Activated CD8-positive, alpha-beta T cell treated with anti-CD3 and anti-CD28 coated beads for 36 hours (primary cell): ENCODE measurements around the gene CYP2A6. TPM values are rescaled to one million over a fixed set of nuclear protein-coding genes. Genes with fewer than 3 reads are reported as not detected.
"Not testable (repeated sequence)": the region's sequence is repeated elsewhere in the genome, so short reads cannot be mapped to it uniquely, and the experiment has no call there.

Experiments
- ATAC-seq: fragments of 200-7000 bp; cut with Tn5 transposase; one replicate; pipeline ENCODE4 v1.10.0; 2021; ENCODE audit warnings: mild to moderate bottlenecking, moderate library complexity
- CTCF ChIA-PET: fragments of 350-600 bp; sonication (Branson Sonifier 250); formaldehyde crosslinking; loops from one replicate; lab custom pipeline; 2021; ENCODE audit warnings: antibody characterized with exemption; lab: Charles Lee
- POLR2A ChIA-PET: fragments of 350-600 bp; sonication (Branson Sonifier 250); formaldehyde crosslinking; loops from one replicate; lab custom pipeline; 2021; ENCODE audit warnings: antibody characterized with exemption; lab: Charles Lee
- DNase-seq: peaks from one replicate; pipeline ENCODE4 v3.0.0-alpha.2; 2020
- H3K27ac Mint-ChIP-seq: one replicate; pipeline ENCODE4 v1.8.0; 2021; ENCODE audit warnings: mild to moderate bottlenecking, mixed read lengths
- H3K27me3 Mint-ChIP-seq: one replicate; pipeline ENCODE4 v1.8.0; 2021; ENCODE audit warnings: mixed read lengths
- H3K36me3 Mint-ChIP-seq: one replicate; pipeline ENCODE4 v1.8.0; 2021; ENCODE audit warnings: low read depth, mixed read lengths
- H3K4me1 Mint-ChIP-seq: one replicate; pipeline ENCODE4 v1.8.0; 2021; ENCODE audit warnings: low read depth, mixed read lengths
- H3K4me3 Mint-ChIP-seq: one replicate; pipeline ENCODE4 v1.8.0; 2021; ENCODE audit warnings: mild to moderate bottlenecking, moderate library complexity, mixed read lengths
- H3K9me3 Mint-ChIP-seq: one replicate; pipeline ENCODE4 v1.8.0; 2021; ENCODE audit warnings: mixed read lengths
- intact Hi-C: fragments of 100-400 bp; cut with micrococcal nuclease; formaldehyde crosslinking; loops from one replicate; pipeline ENCODE4 v1.10.0; 2022
- total RNA-seq, 2 experiments: library from RNA; stranded (reverse); gene quantifications; one replicate each; pipeline ENCODE4 v1.2.3, GENCODE V29; 2021
- TF ChIP-seq, protein P1 (sequence below): fragments of 200-600 bp; IDR thresholded peaks from one replicate; pipeline ENCODE4 v1.8.0; 2022; ENCODE audit warnings: antibody characterized with exemption, mild to moderate bottlenecking

The CYP2A6 gene
- total RNA-seq, 2 experiments from 2014 or later = 0.41 TPM; not detected in 1

DNA sequence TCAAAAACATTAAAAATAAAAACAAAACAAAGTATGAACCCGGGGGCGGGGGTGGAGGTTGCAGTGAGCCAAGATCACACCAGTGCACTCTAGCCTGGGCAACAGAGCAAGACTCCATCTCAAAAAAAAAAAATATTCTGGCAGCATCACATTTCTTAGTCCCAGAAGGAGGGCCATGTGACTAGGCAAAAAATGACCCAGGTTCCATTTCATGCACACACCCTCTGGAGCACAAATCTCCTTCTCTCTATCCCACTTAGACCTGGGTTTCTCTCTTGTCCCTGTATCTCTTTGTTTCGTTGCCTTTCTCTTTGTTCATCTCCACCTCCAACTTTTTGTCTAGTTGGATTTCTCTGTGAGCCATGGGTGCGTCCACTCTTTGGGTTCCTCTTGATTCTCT, 37.9 kb upstream of the CYP2A6 start:
- POLR2A ChIA-PET = no interaction called here
- ATAC-seq = no peak

DNA sequence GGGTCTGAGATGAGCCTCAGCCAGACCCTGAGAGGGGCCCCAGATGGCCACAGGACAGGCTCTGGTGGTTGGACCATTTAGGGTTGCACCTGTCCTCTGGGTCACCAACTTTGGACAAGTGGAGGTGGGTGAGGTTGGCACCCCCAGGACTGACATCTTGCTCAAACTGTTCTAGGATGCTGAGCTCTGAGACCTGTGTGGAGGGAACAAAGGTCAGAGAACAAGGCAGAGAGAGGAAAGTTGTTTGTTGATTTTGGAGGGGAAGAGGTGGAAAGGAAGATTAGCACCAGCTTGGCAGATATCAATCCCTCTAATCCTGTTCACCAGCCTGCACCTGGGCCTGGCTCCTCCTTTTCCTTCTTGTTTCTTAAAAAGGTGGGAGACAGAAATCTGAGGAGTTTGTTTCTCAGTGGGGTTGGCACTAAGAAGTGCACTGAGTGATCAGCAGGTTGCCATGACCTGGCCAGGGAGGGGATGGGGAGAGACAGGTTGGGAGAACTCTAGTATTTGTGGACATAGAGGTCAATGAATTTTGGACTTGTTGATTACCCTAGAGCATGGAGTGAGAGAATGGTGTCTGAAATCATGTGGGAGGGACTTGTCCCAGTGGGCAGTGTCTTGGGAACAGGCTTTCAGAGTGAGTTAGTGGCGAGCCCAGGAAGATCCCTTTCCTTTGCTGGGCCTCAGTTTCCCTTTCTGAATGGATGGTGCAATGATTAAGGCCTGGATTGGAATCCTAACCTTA, 34.1 kb upstream of the CYP2A6 start:
- ATAC-seq, H3K27ac Mint-ChIP-seq, CTCF ChIA-PET, intact Hi-C loops, POLR2A ChIA-PET, H3K9me3 Mint-ChIP-seq, H3K36me3 Mint-ChIP-seq, DNase-seq, H3K4me1 Mint-ChIP-seq, H3K4me3 Mint-ChIP-seq: not testable (repeated sequence)
- peaks cover 22% of the 10 kb centered on the region for H3K27me3 Mint-ChIP-seq

More for the DNA sequence above, 37.9 kb upstream of the CYP2A6 start:
- no peaks in the 10 kb centered on the region for H3K4me1 Mint-ChIP-seq
- H3K9me3 Mint-ChIP-seq = no peaks in the 10 kb centered on the region
- H3K27ac Mint-ChIP-seq = no peak overlapping the region
- intact Hi-C loops = no loop called here
- no peaks in the 10 kb centered on the region for H3K36me3 Mint-ChIP-seq
- no peak overlapping the region for H3K4me3 Mint-ChIP-seq
- H3K27me3 Mint-ChIP-seq = peaks cover 7% of the 10 kb centered on the region
- TF ChIP-seq, protein P1, sequence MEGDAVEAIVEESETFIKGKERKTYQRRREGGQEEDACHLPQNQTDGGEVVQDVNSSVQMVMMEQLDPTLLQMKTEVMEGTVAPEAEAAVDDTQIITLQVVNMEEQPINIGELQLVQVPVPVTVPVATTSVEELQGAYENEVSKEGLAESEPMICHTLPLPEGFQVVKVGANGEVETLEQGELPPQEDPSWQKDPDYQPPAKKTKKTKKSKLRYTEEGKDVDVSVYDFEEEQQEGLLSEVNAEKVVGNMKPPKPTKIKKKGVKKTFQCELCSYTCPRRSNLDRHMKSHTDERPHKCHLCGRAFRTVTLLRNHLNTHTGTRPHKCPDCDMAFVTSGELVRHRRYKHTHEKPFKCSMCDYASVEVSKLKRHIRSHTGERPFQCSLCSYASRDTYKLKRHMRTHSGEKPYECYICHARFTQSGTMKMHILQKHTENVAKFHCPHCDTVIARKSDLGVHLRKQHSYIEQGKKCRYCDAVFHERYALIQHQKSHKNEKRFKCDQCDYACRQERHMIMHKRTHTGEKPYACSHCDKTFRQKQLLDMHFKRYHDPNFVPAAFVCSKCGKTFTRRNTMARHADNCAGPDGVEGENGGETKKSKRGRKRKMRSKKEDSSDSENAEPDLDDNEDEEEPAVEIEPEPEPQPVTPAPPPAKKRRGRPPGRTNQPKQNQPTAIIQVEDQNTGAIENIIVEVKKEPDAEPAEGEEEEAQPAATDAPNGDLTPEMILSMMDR = no peak
- no peak for DNase-seq
- CTCF ChIA-PET = no interaction called here

DNA sequence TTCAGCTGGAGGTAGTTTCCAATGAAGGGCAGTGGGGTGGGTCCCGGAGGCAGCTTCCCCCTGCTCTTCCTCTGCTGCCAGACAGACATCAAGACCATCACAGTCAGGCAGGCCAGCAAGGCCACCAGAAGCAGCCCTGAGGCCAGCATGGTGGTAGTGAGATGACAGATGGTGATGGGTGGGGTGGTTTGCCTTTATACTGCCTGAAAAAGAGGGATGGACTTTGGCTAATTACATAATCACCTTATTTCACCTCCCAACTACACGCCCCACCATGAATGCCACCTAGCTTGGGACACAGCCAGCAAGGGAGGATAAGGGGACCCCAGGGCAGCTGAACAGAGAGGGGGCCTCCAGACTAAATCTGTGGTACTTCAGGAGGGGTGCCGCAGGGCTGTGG, 31.8 kb upstream of the CYP2A6 start, which contains the start of gene CYP2A7:
TSS of gene CYP2A7 (minus strand) at position 170 of the 400 bp plus-strand sequence. CDS start at position 149, 21 bp downstream.
- DNase-seq, intact Hi-C loops, H3K4me1 Mint-ChIP-seq, POLR2A ChIA-PET, CTCF ChIA-PET, H3K27ac Mint-ChIP-seq, ATAC-seq, H3K9me3 Mint-ChIP-seq, H3K36me3 Mint-ChIP-seq, H3K4me3 Mint-ChIP-seq: not testable (repeated sequence)
- H3K27me3 Mint-ChIP-seq = peaks cover 34% of the 10 kb centered on the region

DNA sequence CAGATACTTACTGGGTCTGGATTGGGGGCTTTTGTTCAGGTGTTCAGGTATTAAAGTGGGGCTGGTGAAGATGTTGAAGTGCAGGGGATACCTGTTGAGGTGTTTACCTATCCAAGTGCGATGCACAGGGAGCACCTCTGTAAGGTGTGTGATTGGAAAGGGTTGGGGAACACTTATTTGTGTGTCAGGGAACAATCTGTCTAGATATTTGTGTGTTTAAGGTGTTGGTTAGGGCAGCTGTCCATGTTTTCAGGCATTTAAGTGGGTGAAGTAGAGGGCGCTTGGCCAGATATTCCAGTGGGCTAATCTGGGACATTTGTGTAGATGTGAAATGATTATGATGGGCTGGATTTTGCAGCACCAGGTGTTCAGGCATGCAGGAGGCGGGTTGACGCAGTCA, 29.1 kb upstream of the CYP2A6 start:
- H3K4me1 Mint-ChIP-seq = peaks cover 14% of the 10 kb centered on the region
- H3K27me3 Mint-ChIP-seq = peaks cover 37% of the 10 kb centered on the region
- H3K4me3 Mint-ChIP-seq, H3K9me3 Mint-ChIP-seq, POLR2A ChIA-PET, H3K36me3 Mint-ChIP-seq, ATAC-seq, H3K27ac Mint-ChIP-seq, DNase-seq, CTCF ChIA-PET, intact Hi-C loops: not testable (repeated sequence)

DNA sequence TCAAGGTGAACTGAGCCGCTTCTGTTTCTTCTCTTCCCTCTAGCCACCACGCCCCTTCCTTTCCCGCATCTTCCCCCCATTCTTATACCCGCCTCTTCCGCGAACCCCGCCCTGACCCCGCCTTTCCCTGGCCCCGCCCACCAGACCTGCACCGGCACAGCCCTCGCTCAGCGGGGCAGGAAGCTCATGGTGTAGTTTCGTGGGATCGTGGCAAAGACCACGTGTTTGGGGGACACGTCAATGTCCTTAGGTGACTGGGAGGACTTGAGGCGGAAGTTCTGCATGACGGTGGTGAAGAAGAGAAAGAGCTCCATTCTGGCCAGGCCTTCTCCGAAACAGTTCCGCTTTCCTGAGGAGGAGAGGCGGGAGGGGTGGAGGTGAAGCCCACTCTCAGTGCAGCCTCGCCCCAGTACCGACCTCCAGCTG, 25.3 kb upstream of the CYP2A6 start:
- Mint-ChIP-seq H3K27me3 (peaks cover 35% of the 10 kb centered on the region), H3K4me3 (peak overlapping the region; percentile 62), H3K27ac (peak overlapping the region; percentile 60), H3K4me1 (peaks cover 14% of the 10 kb centered on the region)
- ChIA-PET POLR2A (interaction anchor here (0.6 kb wide), 1 partner anchor 542 kb away, joined by 3 read pairs; no protein-coding TSS in a partner anchor), CTCF (interaction anchor here (1.1 kb wide), 1 partner anchor 56 kb away, joined by 3 read pairs; no protein-coding TSS in a partner anchor)
- H3K9me3 Mint-ChIP-seq, intact Hi-C loops, H3K36me3 Mint-ChIP-seq: not testable (repeated sequence)
- ATAC-seq = peak; percentile 100
- peak; percentile 100 for DNase-seq

DNA sequence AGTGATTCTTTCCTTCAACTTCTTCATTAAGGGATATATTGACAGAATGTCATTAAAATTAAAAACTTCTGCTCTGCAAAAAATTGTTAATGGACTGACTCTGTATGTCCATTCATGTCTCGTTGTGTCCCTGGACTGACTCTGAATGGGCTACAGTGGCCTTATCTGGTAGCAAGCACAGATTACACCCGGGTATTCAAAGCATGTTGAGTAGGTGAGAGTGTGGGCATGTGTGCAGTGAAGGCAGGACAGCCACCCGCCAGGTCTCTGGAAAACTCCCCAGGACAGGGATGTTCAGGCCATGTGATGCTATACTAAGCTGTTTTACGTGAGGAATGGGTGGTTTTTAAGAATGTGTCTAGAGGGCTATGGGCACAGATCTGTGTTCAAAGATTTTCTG, 24.6 kb upstream of the CYP2A6 start:
- Mint-ChIP-seq H3K27ac (peak overlapping the region; percentile 60), H3K27me3 (peaks cover 33% of the 10 kb centered on the region), H3K4me3 (peak overlapping the region; percentile 62), H3K4me1 (peaks cover 14% of the 10 kb centered on the region)
- H3K9me3 Mint-ChIP-seq, intact Hi-C loops, ATAC-seq, DNase-seq, POLR2A ChIA-PET, H3K36me3 Mint-ChIP-seq: not testable (repeated sequence)
- CTCF ChIA-PET = interaction anchor here (1.1 kb wide), 1 partner anchor 56 kb away, joined by 3 read pairs; no protein-coding TSS in a partner anchor

DNA sequence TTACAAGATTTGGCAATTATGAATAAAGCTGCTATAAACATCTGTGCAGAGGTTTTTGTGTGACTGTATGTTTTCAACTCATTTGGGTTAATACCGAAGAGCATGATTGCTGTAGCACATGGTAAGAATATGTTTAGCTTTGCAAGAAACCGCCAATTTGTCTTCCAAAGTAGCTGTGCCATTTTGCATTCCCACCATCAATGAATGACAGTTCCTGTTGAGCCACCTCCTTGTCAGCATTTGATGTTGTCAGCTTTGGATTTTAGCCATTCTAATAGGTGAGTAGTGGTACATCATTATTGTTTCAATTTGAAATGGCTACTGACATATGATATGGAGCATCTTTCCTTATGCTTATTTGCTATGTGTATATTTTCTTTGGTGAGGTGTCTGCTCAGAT, 23.6 kb upstream of the CYP2A6 start:
- Mint-ChIP-seq H3K4me1 (peaks cover 14% of the 10 kb centered on the region), H3K27me3 (peaks cover 25% of the 10 kb centered on the region)
- POLR2A ChIA-PET, intact Hi-C loops, H3K27ac Mint-ChIP-seq, H3K4me3 Mint-ChIP-seq, DNase-seq, CTCF ChIA-PET, H3K36me3 Mint-ChIP-seq, H3K9me3 Mint-ChIP-seq, ATAC-seq: not testable (repeated sequence)

DNA sequence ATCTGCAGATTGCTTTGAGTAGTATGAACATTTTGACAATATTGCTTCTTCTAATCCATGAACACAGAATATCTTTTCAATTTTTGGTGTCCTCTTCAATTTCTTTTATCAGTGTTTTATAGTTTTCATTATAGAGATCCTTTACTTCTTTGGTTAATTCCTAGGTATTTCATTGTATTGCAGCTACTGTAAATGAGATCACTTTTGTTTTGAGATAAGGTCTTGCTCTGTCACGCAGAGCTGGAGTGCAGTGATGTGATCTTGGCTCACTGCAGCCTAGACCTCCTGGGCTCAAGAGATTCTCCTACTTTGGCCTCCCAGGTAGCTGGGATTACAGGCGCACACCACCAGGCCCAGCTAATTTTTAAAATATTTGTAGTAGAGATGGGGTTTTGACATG, 22.0 kb upstream of the CYP2A6 start:
- H3K4me3 Mint-ChIP-seq = no peak overlapping the region
- no peaks in the 10 kb centered on the region for H3K9me3 Mint-ChIP-seq
- ATAC-seq (no peak), DNase-seq (no peak)
- no peak overlapping the region for H3K27ac Mint-ChIP-seq
- ChIA-PET POLR2A (no interaction called here), CTCF (no interaction called here)
- no peaks in the 10 kb centered on the region for H3K36me3 Mint-ChIP-seq
- TF ChIP-seq, protein P1 = no peak
- peaks cover 14% of the 10 kb centered on the region for H3K4me1 Mint-ChIP-seq
- intact Hi-C loops = no loop called here
- peaks cover 14% of the 10 kb centered on the region for H3K27me3 Mint-ChIP-seq
